Measurements from ENCODE around the gene RNF130.

GRCh38 chr5:180119031-180119902 lies 47.7 kb upstream of the RNF130 start:
- no peak for TF ChIP-seq CTCF (IDR thresholded peaks at IDR 0.05; ENCODE audit: low read depth, low read length)
- TF ChIP-seq EZH2phosphoT487 (IDR thresholded peaks at IDR 0.05; ENCODE audit: low read depth): no peak
